DMS 273 (cell line): Measurements from ENCODE around the gene CAMTA1.

Experiments
- DNase-seq: peaks from one replicate; lab custom pipeline; 2025; ENCODE audit not compliant: unreplicated experiment; lab: John Stamatoyannopoulos, UW

The CAMTA1 gene

DNA sequence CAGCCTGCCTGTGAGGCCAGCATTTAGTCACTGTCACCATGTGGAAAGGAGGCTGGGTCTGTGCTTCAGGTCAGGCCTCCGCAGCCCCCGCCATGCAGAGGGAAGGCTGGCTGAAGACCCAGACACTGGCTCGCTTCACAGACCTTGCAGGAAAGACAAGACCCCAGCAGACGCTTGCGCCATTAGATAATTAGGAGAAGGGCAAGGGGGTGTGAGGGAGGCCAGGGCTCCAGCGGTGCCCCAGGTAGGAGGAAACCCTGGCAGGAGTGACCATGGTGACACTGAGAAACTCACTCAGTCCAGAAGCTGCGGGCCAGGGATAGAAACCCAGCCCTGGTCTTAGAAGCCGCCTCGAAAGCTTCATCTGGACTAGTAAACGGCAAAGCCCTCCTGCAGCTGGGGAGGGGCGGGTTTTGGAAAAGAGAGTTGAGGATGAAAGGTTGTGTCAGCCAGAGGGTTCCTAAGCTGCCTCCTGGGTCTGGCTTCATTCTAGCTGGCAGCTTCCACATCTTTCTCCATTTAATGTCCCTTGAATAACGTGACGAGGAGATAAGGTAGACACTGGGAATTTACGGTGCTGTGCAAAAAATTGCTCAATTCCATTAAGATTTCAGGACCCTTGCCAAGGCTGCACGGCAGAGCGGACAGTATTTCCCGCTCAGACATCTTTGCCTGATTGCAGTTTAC lies 691.8 kb downstream of the CAMTA1 start:
- no peak for DNase-seq

DNA sequence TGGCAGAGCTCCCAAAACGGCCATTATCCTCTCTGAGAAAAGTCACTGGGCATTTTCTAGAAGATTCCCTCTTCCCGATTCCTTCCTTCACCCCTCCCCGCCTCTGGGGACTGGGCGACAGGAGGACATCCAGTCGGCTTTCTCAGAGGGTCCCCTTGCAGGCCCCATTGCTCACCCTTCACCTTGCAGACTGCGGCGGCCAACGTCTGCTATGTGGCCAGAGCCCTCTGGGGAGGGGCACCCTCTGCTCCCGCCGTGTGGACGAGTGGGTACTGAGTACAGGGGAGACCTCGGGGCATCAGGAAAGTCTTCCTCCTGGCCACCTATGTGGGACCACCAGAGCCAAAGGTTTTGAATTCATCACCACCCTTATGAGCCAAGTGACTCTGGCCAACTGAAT lies 692.3 kb downstream of the CAMTA1 start:
- DNase-seq: no peak

DNA sequence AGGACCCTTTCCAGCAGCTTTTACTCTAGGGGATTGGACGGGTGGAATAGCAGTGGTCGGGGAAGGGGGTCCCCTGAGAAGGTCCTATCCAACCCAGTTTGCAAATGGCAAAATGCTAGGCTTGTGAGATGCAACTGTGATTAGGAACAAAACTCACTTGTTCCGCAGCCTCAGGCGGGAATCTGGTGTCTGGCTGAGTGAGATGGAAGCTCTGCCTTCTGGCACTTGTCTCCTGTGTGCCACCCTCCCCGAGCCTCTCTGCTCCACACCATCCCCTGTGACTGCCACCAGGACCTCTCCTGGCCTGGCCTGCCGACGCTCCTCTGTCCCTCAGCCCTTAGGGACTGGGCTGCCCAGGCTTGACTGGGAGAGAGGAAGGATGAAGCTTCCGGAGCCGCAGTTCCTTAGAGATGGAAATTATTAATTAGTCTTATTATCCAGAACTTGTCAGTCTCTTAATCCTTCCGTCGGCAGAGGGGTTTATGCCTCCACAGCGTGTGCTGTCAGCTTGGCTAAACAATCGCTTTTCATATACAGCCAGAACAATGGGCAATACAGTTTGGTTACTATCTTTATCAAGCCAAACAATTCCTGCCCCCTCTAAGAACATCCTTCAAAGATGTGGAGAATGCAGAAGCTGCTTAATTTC lies 693.0 kb downstream of the CAMTA1 start:
- DNase-seq: no peak

DNA sequence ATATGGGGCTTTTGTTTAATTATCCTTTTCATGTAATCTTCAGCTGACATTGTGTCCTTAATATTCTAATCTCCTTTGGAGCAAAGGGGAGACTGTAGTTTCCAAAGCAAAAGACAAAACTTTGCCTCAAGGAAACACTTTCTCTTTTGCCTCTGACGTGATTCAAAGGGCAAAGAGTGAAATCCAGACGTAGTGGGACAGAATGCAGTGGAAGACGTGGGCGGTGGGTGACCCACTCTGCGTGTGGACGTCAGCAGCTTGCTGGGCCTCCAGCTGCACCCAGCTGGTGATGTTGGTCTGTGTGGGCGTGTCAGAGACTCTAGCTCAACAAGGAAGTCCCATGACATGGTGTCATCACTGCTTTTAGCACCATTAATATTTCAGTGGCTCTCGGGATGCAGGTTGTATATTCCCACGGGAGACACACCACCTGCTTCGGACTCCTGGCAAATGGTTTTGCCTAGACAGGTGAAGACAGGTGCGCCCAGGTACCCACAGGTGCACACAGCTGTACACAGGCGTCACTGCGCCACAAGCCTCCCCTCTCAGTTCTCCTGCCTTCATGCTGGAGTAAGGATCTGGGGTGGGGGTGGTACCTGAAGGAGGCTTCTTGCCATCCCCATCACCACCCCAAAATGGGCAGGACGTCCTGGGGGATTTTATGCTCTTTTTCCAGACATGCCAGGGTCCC lies 693.7 kb downstream of the CAMTA1 start:
- no peak for DNase-seq

DNA sequence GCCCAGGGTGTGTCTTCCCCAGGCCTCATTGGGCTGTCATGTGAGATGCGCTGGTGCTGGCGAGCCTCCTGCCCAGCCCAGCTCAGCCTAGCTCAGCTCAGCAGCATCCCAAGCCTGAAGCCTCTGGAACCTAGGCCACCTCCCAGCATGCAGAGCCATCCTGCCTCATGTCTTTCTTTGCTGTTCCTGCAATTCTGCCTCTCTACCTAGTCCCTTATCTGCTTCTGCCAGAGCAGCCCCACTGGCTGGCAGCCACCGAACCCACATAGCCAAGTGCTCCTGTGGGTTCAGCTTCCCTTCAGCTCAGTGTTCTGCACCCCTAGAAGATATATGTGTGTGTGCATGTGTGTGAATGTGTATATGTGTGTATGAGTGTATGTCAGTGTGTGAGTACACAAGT lies 694.3 kb downstream of the CAMTA1 start:
- no peak for DNase-seq

DNA sequence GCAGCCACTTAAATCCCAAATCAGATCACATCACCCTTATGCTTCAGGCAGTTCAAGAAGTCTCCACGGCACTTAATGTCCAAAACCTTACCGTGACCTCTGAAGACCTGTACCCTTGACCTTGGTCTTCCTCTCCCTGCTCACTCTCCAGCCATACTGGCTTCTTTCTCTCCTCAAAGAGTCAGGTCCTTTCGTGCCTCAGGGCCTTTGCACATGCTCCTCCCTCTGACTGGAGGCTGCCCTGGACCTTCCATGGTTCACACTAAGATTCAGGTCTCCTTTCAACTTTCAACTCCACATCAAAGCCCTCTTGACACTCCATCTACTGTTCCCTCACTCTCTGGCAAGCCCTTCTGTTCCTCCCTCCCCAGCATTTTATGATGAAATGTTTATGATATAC lies 695.9 kb downstream of the CAMTA1 start:
- no peak for DNase-seq

DNA sequence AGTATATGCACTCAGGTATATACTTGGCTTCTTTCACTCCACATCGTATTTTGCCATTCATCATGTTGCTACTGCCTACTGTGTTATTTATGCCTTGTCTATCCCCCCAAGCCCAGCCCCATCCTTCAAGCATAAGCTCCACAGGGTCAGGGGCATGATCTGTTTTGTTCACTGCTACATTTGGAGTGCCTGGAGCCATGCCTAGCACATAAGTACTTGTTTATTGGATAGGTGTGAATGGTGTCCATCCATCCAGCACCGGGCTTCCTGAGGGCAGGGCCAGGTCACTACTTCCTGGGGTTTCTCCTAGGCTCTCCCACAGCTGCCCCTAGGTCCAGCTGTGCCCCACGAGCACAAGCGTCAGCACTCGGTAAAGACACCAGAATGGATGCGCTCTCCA lies 696.8 kb downstream of the CAMTA1 start:
- DNase-seq: no peak

DNA sequence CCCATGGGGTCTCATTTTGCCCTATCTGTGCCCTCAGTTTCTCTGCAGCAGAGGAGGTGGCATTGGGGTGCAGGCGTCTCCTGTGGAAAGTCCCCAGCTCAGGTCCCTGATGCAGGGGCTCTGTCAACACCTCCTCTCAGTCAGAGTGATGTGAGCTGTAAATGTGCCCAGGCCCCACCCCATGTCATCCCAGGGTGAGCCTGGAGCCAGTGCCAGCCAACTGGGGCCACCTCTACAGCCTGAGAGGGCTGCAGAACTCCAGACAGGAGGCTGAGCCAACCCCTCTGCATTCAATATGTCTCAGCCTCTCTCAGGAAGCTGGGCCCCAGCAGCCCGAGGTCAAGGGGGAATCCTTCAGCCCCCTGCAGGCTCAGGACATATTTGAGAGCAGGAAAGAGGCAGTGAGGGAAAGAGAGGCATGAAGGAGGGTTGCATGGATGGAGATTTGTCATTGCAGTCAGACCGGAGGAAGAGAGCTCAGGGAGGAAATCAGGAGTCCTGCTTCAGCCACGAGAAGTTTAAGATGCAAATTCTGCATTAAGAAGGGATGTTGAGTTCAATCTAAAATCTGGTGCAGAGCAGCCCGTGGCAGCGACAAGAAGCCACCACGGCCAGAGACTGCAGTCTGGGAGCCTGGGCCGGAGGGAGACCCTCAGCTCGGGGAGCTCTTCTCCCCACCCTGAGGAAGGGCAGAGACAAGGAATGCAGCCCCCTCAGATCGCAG lies 697.7 kb downstream of the CAMTA1 start:
- no peak for DNase-seq

DNA sequence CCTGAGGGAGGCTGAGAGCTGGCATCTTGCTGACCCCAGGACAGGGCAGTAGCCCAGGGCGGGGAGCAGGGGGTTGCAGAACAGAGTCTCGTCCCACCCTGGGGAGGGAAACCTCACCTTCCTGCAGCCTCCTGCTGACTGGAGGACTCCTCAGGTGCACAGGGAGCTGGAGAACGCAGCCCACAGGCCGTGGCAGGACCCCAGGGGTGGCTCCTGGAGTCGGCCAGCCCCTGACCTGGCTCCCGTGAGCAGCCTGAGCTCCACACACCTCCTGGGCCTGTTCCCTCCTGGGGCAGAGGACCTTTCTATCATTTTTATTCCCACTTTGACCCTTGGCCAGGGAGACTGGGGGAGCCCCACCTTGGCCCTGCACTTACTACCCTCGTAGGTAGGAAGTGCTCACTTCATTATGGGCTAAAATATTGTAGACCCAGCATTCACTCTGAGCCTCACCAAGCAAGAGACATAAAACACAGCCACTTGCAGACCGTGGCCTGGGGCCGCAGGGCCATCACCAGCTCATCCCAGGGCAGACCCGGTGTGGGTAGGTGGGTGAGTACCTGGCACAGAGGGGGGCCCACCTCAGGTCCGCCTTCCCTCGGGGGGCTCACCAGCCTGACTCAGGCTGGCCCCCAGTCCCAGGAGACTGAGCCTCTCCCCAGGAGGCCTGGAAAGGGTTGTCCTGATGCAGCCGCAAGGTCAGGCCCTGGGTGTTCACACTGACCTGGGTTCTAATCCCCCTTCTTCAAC lies 698.6 kb downstream of the CAMTA1 start:
- DNase-seq: no peak

DNA sequence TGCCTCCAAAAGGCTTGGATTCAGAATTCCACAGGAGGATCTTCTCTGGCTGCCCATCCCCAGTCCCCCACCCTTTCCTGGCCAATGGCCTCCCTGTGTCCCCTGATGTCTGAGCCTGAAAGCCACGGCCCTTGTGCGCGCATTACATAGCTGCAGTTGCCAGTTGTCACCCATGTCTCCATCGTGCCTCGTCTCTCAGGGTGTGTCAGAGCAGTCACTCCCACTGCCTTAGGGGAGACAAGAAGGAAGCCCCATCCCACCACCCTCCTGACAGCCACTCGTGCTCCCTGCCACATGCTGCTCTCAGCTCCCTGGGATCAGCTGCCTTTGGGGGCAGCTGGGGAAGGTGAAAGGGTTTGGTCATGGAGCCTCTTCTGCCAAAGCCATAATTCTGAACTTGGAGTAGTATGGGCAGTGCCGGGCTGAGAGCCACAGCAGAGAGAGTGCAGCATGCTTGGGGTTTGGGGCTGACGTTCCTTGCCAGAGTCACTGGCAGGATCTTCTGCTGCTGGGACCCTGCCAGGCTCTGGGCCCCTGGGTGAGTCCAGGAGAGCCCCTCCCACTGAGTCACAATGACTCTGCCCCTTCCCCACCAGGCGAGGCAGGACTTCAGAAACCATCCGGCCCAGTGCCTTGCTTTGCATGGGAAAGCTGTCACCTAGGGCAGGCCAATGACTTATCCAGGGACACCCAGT lies 700.0 kb downstream of the CAMTA1 start:
- no peak for DNase-seq

DNA sequence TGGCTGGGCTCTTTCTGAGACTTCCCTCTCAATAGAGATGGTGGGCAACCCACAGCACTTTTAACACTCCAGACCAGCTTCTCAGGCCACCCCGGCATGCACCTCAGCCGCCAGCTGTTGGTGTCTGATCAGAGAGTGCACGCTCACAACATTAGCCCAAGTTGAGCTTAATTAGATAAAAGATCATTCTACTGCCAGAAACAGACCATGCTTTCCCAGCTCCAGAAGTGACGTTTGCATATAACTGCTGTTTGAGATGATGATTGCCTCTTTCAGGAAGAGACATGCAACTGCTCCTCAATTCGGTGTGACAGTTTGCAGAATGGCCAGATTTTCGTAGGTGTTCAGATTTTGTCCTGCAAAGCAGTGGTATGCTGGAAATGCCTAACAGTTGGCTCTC lies 700.6 kb downstream of the CAMTA1 start:
- DNase-seq: no peak

DNA sequence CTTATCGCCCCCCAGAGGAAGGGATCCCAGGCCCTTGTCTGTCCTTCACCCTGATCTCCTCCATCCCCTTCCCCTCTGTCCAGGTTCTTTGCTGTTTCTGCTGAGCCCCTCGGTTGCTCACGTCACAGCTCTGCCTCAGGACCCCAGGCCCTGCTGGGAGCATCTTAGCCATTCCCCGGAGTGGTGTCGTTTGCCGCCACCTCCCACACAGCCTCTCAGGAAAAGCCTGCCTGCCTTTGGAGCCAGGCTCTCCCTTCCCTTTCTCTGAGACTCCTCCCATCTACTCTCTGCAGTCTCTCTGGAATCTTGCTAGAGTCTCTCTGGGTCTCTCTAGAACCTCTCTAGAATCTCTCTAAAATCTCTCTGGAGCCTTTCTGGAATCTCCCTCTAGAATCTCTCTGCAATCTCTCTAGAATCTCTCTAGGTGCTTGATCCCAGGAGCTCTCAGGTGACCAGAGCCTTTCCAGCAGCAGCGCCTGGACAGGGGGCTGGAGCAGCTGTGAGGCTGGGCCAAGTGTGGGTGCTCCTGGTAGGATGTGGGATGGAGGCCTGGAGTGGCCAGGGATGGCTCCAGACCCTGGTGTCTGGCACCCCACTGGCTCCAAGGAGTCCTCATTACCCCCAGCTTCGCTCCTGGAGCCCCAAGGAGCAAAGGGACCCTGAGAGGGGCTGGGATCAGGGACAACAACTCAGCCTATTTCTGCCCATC lies 702.7 kb downstream of the CAMTA1 start:
- DNase-seq: no peak

DNA sequence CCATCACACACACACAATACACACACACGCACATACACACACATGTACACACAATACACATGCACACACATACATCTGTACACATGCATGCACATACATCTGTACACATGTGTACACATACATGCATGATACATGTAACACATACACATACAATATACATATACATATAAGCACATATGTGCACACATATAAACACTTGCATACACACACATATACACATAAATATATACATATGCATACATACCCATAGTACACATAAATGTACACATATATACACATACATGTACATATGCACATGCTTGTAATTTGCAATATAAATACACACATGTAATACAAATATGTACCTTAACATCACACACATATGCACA lies 703.2 kb downstream of the CAMTA1 start:
- DNase-seq: no peak

DNA sequence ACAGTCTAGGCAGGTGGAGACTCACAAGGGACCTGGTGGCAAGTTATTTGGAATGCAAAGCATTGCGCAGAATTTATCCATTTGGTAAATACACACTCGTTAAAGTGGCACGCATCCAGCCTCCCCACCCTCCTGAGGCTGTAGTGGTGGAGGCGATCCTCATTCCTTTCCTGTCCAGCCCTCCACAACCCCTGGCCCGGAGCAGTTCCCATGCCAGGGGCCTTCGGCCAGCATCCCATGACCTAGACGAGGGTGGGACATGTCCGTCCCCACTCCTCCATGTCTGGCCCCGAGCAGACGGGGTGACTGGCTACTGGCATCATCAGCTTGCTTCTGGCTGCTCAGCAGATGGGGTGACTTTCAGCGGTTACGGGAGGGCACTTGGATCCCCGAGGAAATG lies 704.3 kb downstream of the CAMTA1 start:
- DNase-seq: no peak

DNA sequence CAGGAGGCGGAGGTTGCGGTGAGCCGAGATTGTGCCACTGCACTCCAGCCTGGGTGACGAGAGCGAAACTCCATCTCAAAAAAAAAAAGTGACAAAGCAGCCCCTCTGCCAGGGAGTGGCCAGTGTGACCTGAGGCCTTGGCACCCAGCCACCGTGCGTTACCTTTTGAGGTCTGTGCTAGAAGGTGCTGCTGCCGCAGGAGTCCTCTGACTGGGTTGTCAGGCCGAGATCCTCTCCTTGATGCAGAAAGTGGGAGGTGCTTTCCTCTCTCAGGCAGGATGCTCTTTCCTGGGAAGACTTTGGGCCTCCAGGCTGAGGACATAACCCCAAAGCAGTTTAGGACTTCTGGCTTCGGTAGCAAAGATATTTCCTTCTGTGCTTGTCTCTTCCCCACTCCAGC lies 705.3 kb downstream of the CAMTA1 start:
- DNase-seq: no peak

DNA sequence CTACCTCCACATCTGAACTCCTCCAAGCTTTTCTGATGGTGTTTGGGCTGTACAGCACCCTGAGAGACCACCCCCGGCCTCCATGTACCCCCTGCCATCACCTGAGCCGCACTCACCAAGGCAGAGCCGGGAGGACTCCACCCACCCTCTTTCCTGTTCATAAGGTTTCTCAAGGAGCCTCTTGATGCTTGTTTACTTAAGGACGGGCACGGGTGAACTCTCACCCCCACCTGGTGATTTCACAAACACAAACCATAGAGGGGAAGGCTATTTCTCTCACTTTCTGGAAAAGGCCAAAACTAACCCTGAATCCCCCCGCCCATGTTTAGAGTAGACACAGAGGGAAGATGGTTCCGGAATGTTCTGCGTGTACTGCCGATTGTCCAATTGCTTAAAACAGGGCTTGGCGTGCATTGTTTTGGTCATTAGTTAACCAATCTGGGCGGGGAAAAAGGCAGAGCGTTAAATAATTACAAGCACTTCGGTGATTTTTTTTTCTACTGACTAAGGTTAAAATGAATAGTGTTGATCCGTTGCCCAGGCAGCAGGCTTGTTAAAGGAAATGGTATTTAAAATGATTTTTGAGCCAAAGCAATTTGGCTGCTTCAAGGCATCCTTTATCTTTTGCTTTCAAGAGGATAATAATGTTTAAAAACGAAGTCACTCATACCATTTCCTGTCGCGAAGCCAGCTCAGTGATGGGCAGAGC lies 706.0 kb downstream of the CAMTA1 start:
- DNase-seq: no peak

DNA sequence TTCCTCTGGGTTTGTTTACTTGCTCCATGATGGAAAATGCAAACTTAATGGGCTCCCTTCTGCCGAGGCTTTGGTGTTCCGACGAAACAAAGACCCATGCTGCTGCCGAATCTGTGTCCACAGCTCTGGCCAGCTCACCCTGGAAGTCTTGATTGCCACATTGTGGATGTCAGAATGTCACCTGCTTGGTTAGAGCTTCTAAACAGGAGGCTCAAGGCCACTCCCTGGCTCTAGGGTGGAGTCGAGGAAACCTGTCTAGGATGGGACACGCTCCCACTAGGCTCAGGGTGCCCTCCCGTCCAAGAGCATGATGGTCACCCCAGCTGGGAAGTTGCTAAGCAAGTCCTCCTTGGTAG lies 706.5 kb downstream of the CAMTA1 start:
- no peak for DNase-seq

DNA sequence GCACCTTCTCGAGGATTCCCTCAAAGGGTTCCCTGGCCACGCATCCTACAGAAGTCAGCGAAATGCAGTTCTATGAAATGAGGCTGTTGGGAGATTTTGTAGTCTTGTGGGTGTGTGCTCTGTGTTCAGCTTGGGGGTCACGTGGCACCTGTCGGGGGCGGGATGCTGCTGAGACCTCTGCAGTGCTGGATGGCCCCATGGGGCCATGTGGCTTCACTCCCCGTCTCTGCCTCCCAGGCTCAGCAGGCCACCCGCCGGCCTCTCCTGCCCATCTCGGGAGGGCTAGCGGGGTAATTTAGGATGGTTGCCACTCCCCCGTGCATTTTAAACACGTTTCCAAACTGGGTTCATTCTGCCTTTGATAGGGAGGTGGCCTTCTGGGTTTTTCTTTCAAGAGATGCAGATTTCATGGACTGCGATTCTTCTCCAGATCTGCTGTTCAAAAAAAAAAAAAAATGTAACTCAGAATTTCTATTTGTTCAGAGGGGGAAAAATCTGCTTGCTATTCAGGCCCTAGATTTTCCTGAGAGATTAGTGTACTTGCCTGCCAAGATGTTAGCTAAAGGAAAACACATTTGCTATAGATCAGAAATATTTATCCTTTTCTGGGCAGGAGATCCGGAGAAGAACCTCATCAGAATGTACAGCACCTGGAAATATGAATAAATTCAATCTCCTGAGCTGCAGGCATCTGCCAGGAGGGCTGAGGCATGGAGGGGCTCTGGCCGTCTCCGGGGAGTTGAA lies 708.6 kb downstream of the CAMTA1 start:
- peak; percentile 43 for DNase-seq

DNA sequence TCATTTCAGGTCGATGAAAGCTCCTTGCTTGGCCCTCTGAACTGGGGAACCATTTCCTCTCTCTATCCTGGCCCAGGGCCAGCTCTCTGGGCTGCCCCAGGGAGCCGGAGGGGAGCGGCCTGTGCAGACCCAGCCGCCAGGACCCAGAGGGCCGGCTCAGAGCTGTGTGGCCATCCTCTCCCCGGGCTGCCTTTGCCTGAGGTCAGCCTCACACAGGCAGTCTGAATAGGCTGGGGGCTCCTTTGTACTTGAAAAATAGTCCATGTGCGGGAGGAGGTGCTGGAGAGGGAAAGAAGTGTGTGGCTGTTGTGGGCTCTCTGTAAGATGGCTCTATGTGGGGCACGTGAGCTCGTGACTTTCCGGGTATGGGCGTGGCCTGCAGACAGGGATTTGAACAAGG lies 710.7 kb downstream of the CAMTA1 start:
- no peak for DNase-seq
